Activated CD8-positive, alpha-beta T cell treated with anti-CD3 and anti-CD28 coated beads for 36 hours (primary cell): ENCODE results near the gene ZNF709. TPM values are rescaled to one million over a fixed set of nuclear protein-coding genes. Genes with fewer than 3 reads are reported as not detected.

Experiments
- ATAC-seq: fragments of 200-7000 bp; cut with Tn5 transposase; one replicate; pipeline ENCODE4 v1.10.0; 2021; ENCODE audit warnings: mild to moderate bottlenecking, moderate library complexity
- CTCF ChIA-PET: fragments of 350-600 bp; sonication (Branson Sonifier 250); formaldehyde crosslinking; loops from one replicate; lab custom pipeline; 2021; ENCODE audit warnings: antibody characterized with exemption; lab: Charles Lee
- POLR2A ChIA-PET: fragments of 350-600 bp; sonication (Branson Sonifier 250); formaldehyde crosslinking; loops from one replicate; lab custom pipeline; 2021; ENCODE audit warnings: antibody characterized with exemption; lab: Charles Lee
- DNase-seq: peaks from one replicate; pipeline ENCODE4 v3.0.0-alpha.2; 2020
- H3K27ac Mint-ChIP-seq: one replicate; pipeline ENCODE4 v1.8.0; 2021; ENCODE audit warnings: mild to moderate bottlenecking, mixed read lengths
- H3K27me3 Mint-ChIP-seq: one replicate; pipeline ENCODE4 v1.8.0; 2021; ENCODE audit warnings: mixed read lengths
- H3K36me3 Mint-ChIP-seq: one replicate; pipeline ENCODE4 v1.8.0; 2021; ENCODE audit warnings: low read depth, mixed read lengths
- H3K4me1 Mint-ChIP-seq: one replicate; pipeline ENCODE4 v1.8.0; 2021; ENCODE audit warnings: low read depth, mixed read lengths
- H3K4me3 Mint-ChIP-seq: one replicate; pipeline ENCODE4 v1.8.0; 2021; ENCODE audit warnings: mild to moderate bottlenecking, moderate library complexity, mixed read lengths
- H3K9me3 Mint-ChIP-seq: one replicate; pipeline ENCODE4 v1.8.0; 2021; ENCODE audit warnings: mixed read lengths
- intact Hi-C: fragments of 100-400 bp; cut with micrococcal nuclease; formaldehyde crosslinking; loops from one replicate; pipeline ENCODE4 v1.10.0; 2022
- total RNA-seq, 2 experiments: library from RNA; stranded (reverse); gene quantifications; one replicate each; pipeline ENCODE4 v1.2.3, GENCODE V29; 2021
- TF ChIP-seq, protein P1 (sequence below): fragments of 200-600 bp; IDR thresholded peaks from one replicate; pipeline ENCODE4 v1.8.0; 2022; ENCODE audit warnings: antibody characterized with exemption, mild to moderate bottlenecking

Gene ZNF709
- 1 to 10 TPM; 1.5 to 1.6 TPM for total RNA-seq

DNA sequence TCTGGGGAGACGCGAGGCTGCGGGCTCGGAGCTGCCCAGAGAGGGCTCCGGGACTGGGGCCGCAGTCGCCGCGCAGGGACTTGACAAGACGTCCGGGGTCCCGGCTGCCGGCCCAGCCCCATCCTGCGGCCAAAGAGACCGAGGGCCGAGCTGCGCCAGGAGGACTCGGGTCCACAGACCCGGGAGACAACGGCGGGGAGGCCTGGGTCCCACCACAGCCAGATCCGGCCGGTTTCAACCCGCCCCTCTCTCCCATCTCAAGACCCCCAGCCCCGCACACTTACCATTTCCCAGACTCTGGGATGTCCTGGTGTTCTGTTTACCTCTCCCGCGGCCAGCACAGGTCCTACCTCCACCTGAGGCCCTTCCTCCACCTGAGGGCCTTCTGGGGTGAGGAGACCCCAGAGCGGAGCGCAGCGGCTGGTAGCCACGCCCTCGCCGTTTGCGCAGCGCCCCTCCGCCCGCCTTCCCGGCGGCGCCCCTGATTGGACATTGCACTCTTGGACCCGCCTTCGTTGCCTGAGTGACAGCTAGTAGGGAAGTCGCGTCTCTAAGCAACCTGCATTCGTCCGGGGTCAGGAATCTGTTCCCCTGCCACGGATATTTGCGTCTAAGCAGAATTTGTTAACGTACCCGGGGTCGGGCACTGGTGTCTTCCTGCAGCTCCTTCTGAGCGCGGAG lies at the start of gene ZNF709:
TSS of gene ZNF709 (minus strand) at position 446 of the 681 bp plus-strand sequence. CDS start at position 287, 159 bp downstream.
- Mint-ChIP-seq H3K36me3 (no peaks in the 10 kb centered on the region), H3K9me3 (no peaks in the 10 kb centered on the region), H3K27me3 (no peaks in the 10 kb centered on the region), H3K27ac (peak within 1 kb of the TSS; percentile 85), H3K4me3 (peak within 1 kb of the TSS; percentile 89), H3K4me1 (peaks cover 31% of the 10 kb centered on the region)
- ChIA-PET POLR2A (interaction anchor here (0.9 to 1.2 kb wide), 3 partner anchors 11 to 151 kb away, joined by 3 to 6 read pairs (median 4); partner anchors contain the start of gene ZNF563), CTCF (interaction anchor here (1.4 kb wide), 1 partner anchor 11 kb away, joined by 6 read pairs; no protein-coding TSS in a partner anchor)
- intact Hi-C loops: no loop called here
- TF ChIP-seq, protein P1, sequence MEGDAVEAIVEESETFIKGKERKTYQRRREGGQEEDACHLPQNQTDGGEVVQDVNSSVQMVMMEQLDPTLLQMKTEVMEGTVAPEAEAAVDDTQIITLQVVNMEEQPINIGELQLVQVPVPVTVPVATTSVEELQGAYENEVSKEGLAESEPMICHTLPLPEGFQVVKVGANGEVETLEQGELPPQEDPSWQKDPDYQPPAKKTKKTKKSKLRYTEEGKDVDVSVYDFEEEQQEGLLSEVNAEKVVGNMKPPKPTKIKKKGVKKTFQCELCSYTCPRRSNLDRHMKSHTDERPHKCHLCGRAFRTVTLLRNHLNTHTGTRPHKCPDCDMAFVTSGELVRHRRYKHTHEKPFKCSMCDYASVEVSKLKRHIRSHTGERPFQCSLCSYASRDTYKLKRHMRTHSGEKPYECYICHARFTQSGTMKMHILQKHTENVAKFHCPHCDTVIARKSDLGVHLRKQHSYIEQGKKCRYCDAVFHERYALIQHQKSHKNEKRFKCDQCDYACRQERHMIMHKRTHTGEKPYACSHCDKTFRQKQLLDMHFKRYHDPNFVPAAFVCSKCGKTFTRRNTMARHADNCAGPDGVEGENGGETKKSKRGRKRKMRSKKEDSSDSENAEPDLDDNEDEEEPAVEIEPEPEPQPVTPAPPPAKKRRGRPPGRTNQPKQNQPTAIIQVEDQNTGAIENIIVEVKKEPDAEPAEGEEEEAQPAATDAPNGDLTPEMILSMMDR: no peak
- DNase-seq (peak; percentile 92), ATAC-seq (peak; percentile 99)

DNA sequence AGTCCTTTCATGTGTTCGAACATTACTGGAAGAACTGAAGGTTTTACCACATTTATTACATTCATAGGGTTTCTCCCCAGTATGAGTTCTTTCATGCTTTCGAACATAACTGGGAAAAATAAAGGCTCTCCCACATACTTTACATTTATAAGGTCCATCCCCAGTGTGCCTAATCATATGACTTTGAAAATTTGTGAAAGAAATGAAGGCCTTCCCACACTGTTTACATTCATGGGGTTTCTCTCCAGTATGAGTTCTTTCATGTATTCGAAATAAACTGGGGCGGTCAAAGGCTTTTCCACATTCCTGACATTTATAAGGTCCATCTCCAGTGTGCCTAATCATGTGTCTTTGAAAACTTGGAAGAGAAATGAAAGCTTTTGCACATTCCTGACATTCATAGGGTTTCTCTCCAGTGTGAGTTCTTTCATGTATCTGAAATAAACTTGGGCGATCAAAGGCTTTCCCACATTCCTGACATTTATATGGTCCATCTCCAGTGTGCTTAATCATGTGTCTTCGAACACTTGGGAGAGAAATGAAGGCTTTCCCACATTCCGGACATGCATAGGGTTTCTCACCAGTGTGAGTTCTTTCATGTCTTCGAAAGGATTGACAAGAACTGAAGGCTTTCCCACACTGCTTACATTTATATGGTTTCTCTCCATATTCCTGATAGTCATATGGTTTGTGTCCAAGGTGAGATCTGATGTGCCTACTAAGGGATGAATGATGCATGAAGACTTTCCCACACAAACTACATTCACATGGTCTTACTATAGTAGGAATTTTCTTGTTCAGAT lies 42.6 kb upstream of the ZNF709 start:
- CTCF ChIA-PET: no interaction called here
- no peak for ATAC-seq
- Mint-ChIP-seq H3K4me1 (no peaks in the 10 kb centered on the region), H3K9me3 (peaks cover 71% of the 10 kb centered on the region), H3K4me3 (no peak overlapping the region), H3K36me3 (peaks cover 87% of the 10 kb centered on the region), H3K27me3 (no peaks in the 10 kb centered on the region), H3K27ac (no peak overlapping the region)
- DNase-seq: peak; percentile 22
- POLR2A ChIA-PET: no interaction called here
- TF ChIP-seq, protein P1: no peak
- intact Hi-C loops: no loop called here

DNA sequence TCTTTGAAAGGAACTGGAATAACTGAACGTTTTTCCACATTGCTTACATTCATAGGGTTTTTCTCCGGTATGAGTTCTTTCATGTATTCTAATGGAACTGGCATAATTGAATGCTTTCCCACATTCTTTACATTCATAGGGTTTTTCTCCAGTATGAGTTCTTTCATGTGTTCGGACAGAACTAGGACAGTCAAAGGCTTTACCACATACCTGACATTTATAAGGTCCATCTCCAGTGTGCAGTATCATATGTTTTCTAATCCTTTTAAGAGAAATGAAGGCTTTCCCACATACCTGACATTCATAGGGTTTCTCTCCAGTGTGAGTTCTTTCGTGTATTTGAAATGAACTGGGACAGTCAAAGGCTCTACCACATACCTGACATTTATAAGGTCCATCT lies 41.9 kb upstream of the ZNF709 start:
- H3K27me3 Mint-ChIP-seq: no peaks in the 10 kb centered on the region
- ChIA-PET POLR2A (interaction anchor here (0.6 to 0.9 kb wide), 2 partner anchors 101 to 142 kb away, joined by 3 read pairs; no protein-coding TSS in a partner anchor), CTCF (no interaction called here)
- no peak overlapping the region for H3K4me3 Mint-ChIP-seq
- no peaks in the 10 kb centered on the region for H3K4me1 Mint-ChIP-seq
- peaks cover 88% of the 10 kb centered on the region for H3K36me3 Mint-ChIP-seq
- ATAC-seq (no peak), DNase-seq (no peak)
- no peak overlapping the region for H3K27ac Mint-ChIP-seq
- TF ChIP-seq, protein P1: no peak
- peaks cover 74% of the 10 kb centered on the region for H3K9me3 Mint-ChIP-seq
- intact Hi-C loops: no loop called here

DNA sequence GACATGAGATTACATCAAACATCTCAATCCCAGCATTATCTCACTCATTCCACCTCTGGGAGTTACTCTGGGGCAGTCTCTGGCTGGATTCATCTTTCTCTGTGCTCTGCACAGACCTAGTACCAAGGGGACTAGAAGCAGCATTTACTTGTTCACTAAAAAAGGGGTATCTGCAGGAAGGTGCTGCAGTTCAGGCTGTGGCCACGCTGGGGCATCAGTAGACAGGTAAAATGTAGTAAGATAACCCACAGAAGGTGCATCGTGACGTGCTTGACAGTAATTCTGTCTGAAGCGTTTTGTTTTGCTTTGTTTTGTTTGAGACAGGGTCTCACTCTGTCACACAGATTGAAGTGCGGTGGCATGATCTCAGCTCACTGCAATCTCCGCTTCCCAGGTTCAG lies 37.4 kb upstream of the ZNF709 start:
- Mint-ChIP-seq H3K4me3 (no peak overlapping the region), H3K27ac (no peak overlapping the region), H3K36me3 (peaks cover 70% of the 10 kb centered on the region), H3K9me3 (peaks cover 60% of the 10 kb centered on the region), H3K4me1 (no peaks in the 10 kb centered on the region), H3K27me3 (no peaks in the 10 kb centered on the region)
- TF ChIP-seq, protein P1: peak; percentile 14
- intact Hi-C loops: no loop called here
- DNase-seq (peak; percentile 45), ATAC-seq (no peak)
- POLR2A ChIA-PET: interaction anchor here (1.5 kb wide), 1 partner anchor 26 kb away, joined by 3 read pairs; no protein-coding TSS in a partner anchor
- CTCF ChIA-PET: no interaction called here
